Neural progenitor cell (in vitro differentiated cells): ENCODE results near the gene RAB3GAP2. TPM values are rescaled to one million over a fixed set of nuclear protein-coding genes. Genes with fewer than 3 reads are reported as not detected.
"Not testable (repeated sequence)": the region's sequence is repeated elsewhere in the genome, so short reads cannot be mapped to it uniquely, and the experiment has no call there.

Experiments
- DNase-seq: peaks from one replicate; pipeline ENCODE4 v3.0.0-alpha.2; 2016; ENCODE audit warnings: low spot score
- H2AFZ ChIP-seq: fragments of 200-600 bp; sonication (generic); replicated peaks from 2 replicates; pipeline ENCODE4 v1.6.1; 2016; ENCODE audit warnings: antibody characterized with exemption
- H3F3A ChIP-seq: fragments of 200-600 bp; sonication (generic); 2 replicates; pipeline ENCODE4 v1.6.1; 2016; ENCODE audit warnings: antibody characterized with exemption, low read depth
- H3K27ac ChIP-seq: fragments of 200-600 bp; sonication (generic); 2 replicates; pipeline ENCODE4 v1.5.1; 2016; ENCODE audit warnings: mild to moderate bottlenecking
- H3K27me3 ChIP-seq: fragments of 200-600 bp; sonication (generic); 2 replicates; pipeline ENCODE4 v1.6.1; 2016; ENCODE audit warnings: mild to moderate bottlenecking, moderate library complexity
- H3K36me3 ChIP-seq: fragments of 200-600 bp; sonication (generic); 2 replicates; pipeline ENCODE4 v1.5.1; 2016
- H3K4me1 ChIP-seq: fragments of 200-600 bp; sonication (generic); 2 replicates; pipeline ENCODE4 v1.6.1; 2016; ENCODE audit warnings: mixed run types
- H3K4me2 ChIP-seq: fragments of 200-600 bp; sonication (generic); 2 replicates; pipeline ENCODE4 v1.6.1; 2016
- H3K4me3 ChIP-seq: fragments of 200-600 bp; sonication (generic); 2 replicates; pipeline ENCODE4 v1.5.1; 2016
- H3K79me2 ChIP-seq: fragments of 200-600 bp; sonication (generic); 2 replicates; pipeline ENCODE4 v1.6.1; 2016; ENCODE audit warnings: low read depth
- H3K9ac ChIP-seq: fragments of 200-600 bp; sonication (generic); 2 replicates; pipeline ENCODE4 v1.6.1; 2016
- H3K9me3 ChIP-seq: fragments of 200-600 bp; sonication (generic); 2 replicates; pipeline ENCODE4 v1.5.1; 2016; ENCODE audit warnings: low read depth
- H4K20me1 ChIP-seq: fragments of 200-600 bp; sonication (generic); 2 replicates; pipeline ENCODE4 v1.6.1; 2016; ENCODE audit warnings: low read depth
- H3K27ac Mint-ChIP-seq: 3 replicates; pipeline ENCODE4 v1.8.0; 2021; ENCODE audit warnings: mixed read lengths
- H3K27me3 Mint-ChIP-seq: 2 replicates; pipeline ENCODE4 v1.8.0; 2022; ENCODE audit warnings: low read depth, mild to moderate bottlenecking, inconsistent platforms, moderate library complexity, mixed read lengths; ENCODE audit not compliant: insufficient read depth
- H3K36me3 Mint-ChIP-seq: 3 replicates; pipeline ENCODE4 v1.8.0; 2021; ENCODE audit warnings: mixed read lengths
- H3K4me1 Mint-ChIP-seq: 3 replicates; pipeline ENCODE4 v1.8.0; 2021; ENCODE audit warnings: mixed read lengths
- H3K4me3 Mint-ChIP-seq: 3 replicates; pipeline ENCODE4 v1.8.0; 2021; ENCODE audit warnings: mild to moderate bottlenecking, moderate library complexity, mixed read lengths
- H3K9me3 Mint-ChIP-seq: 3 replicates; pipeline ENCODE4 v1.8.0; 2020; ENCODE audit warnings: mixed read lengths
- CTCF ChIP-seq: fragments of 200-600 bp; sonication (generic); IDR thresholded peaks from 2 replicates; pipeline ENCODE4 v1.5.1; 2017; ENCODE audit warnings: antibody characterized with exemption, mild to moderate bottlenecking
- EZH2 ChIP-seq: fragments of 200-600 bp; sonication (generic); IDR thresholded peaks from 2 replicates; pipeline ENCODE4 v1.6.1; 2017; ENCODE audit warnings: antibody characterized with exemption, mild to moderate bottlenecking, moderate library complexity
- EZH2phosphoT487 ChIP-seq: fragments of 200-600 bp; sonication (generic); IDR thresholded peaks from 2 replicates; pipeline ENCODE4 v1.6.1; 2017; ENCODE audit warnings: antibody characterized with exemption
- total RNA-seq: library from RNA; depleted of rRNA; stranded (reverse); fragments of >200 nt; gene quantifications from 2 replicates; pipeline ENCODE4 v1.2.3, GENCODE V29; 2015; ENCODE audit warnings: low replicate concordance

Gene RAB3GAP2
- total RNA-seq, 1 donor from 2014 or later = 36.4 TPM

DNA sequence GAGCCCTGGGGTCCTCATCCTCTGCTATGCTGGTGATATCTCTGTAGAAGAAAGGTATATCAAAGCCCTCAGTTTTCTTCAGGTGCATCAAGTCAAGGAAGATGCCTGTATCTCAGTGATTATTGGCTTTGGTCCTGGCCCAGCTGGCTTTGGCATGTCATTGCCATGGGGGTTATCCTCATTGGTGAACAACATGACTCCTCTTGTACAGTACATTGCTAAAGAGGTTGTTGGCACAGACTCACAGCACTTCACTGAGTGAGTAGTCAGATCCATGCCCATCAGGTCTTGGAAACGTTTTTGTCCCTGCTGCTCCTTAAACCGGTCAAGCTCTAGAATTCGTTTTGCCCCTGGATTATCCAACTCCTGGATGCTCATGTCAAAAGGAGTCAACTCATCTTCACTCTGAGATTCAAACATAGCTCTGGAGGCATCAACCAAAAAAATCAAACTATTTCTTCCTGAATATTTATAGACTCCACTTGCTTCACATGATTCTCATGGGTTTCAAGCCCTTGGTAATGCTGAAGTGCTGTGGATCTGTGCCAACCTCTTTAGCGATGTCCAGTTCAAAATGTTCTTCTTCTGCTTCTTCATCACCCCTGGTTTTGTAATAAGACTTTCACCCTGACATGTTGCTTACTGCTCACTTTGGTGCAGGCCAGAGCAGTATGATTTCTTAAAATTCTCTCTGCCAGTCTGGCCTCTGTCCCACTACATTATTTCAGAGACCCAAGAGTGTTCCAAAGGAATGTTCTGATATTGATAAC is 43.0 kb upstream of the RAB3GAP2 start:
- H3K9me3 Mint-ChIP-seq = peaks cover 2% of the 10 kb centered on the region
- H3K4me2 ChIP-seq = no peak overlapping the region
- no peaks in the 10 kb centered on the region for H3K36me3 ChIP-seq
- no peak for DNase-seq
- TF ChIP-seq CTCF (no peak), EZH2 (no peak), EZH2phosphoT487 (no peak)
- no peaks in the 10 kb centered on the region for H3F3A ChIP-seq
- no peaks in the 10 kb centered on the region for H4K20me1 ChIP-seq
- H3K27ac Mint-ChIP-seq = no peak overlapping the region
- no peak overlapping the region for H2AFZ ChIP-seq
- H3K9me3 ChIP-seq = no peaks in the 10 kb centered on the region
- no peak overlapping the region for H3K4me3 Mint-ChIP-seq
- H3K27ac ChIP-seq = no peak overlapping the region
- H3K36me3 Mint-ChIP-seq = no peaks in the 10 kb centered on the region
- no peaks in the 10 kb centered on the region for H3K27me3 ChIP-seq
- H3K79me2 ChIP-seq = no peaks in the 10 kb centered on the region
- peaks cover 6% of the 10 kb centered on the region for H3K27me3 Mint-ChIP-seq
- no peak overlapping the region for H3K9ac ChIP-seq
- H3K4me1 Mint-ChIP-seq = peaks cover 3% of the 10 kb centered on the region
- peaks cover 4% of the 10 kb centered on the region for H3K4me1 ChIP-seq
- H3K4me3 ChIP-seq = no peak overlapping the region

DNA sequence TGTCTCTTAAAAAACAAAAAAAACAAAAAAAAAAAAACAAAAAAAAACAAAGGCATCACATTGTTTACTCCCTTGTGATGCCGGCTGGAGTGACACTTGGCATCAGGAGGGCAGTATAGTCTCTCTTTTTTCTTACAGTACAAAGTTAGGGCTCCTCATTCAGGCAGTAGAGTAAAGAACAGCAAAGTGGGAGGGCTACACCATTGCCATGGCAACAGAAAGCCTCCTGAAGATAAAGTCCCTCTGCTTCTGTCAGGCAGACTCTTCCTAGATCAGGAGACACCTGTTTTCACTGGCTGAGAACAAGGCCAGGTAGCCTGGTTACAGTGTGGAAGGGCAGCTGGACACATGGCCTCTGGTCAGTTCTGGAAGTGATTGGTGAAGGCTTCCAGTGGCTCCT is 41.3 kb upstream of the RAB3GAP2 start:
- DNase-seq = peak; percentile 43
- no peak overlapping the region for H3K27ac Mint-ChIP-seq
- H3K4me1 Mint-ChIP-seq = peaks cover 3% of the 10 kb centered on the region

GRCh38 chr1:220310147-220310546 is 37.9 kb upstream of the RAB3GAP2 start:
- H2AFZ ChIP-seq, H3K4me3 ChIP-seq, H3K9me3 ChIP-seq, DNase-seq, H3K27me3 ChIP-seq, H3K4me1 Mint-ChIP-seq, H4K20me1 ChIP-seq, H3K4me2 ChIP-seq, H3K4me3 Mint-ChIP-seq, H3K79me2 ChIP-seq, H3F3A ChIP-seq, H3K27ac ChIP-seq, H3K9ac ChIP-seq, H3K27ac Mint-ChIP-seq, H3K27me3 Mint-ChIP-seq, H3K36me3 Mint-ChIP-seq, H3K4me1 ChIP-seq, H3K36me3 ChIP-seq, H3K9me3 Mint-ChIP-seq: not testable (repeated sequence)

More for the DNA sequence above, 41.3 kb upstream of the RAB3GAP2 start:
- Histone ChIP-seq H3K36me3 (no peaks in the 10 kb centered on the region), H3K9ac (no peak overlapping the region), H3K4me1 (peaks cover 4% of the 10 kb centered on the region), H2AFZ (no peak overlapping the region), H3K27ac (no peak overlapping the region), H3K27me3 (no peaks in the 10 kb centered on the region), H3K79me2 (no peaks in the 10 kb centered on the region), H3K4me2 (no peak overlapping the region), H3F3A (no peaks in the 10 kb centered on the region), H3K4me3 (no peak overlapping the region), H4K20me1 (no peaks in the 10 kb centered on the region), H3K9me3 (no peaks in the 10 kb centered on the region)
- H3K4me3 Mint-ChIP-seq = no peak overlapping the region
- H3K9me3 Mint-ChIP-seq = peaks cover 2% of the 10 kb centered on the region
- TF ChIP-seq CTCF (no peak), EZH2 (no peak), EZH2phosphoT487 (no peak)
- H3K36me3 Mint-ChIP-seq = no peaks in the 10 kb centered on the region
- peaks cover 6% of the 10 kb centered on the region for H3K27me3 Mint-ChIP-seq

GRCh38 chr1:220307607-220308006 is 35.4 kb upstream of the RAB3GAP2 start:
- no peaks in the 10 kb centered on the region for H3F3A ChIP-seq
- no peaks in the 10 kb centered on the region for H4K20me1 ChIP-seq
- no peak for DNase-seq
- no peak overlapping the region for H3K27ac Mint-ChIP-seq
- no peaks in the 10 kb centered on the region for H3K27me3 ChIP-seq
- no peaks in the 10 kb centered on the region for H3K9me3 ChIP-seq
- no peak for TF ChIP-seq EZH2
- no peak overlapping the region for H3K4me3 ChIP-seq
- H2AFZ ChIP-seq = no peak overlapping the region
- H3K36me3 Mint-ChIP-seq = no peaks in the 10 kb centered on the region
- no peak overlapping the region for H3K4me3 Mint-ChIP-seq
- no peaks in the 10 kb centered on the region for H3K4me1 ChIP-seq
- H3K36me3 ChIP-seq = no peaks in the 10 kb centered on the region
- H3K4me1 Mint-ChIP-seq = no peaks in the 10 kb centered on the region
- no peak overlapping the region for H3K4me2 ChIP-seq
- peaks cover 15% of the 10 kb centered on the region for H3K9me3 Mint-ChIP-seq
- peaks cover 3% of the 10 kb centered on the region for H3K27me3 Mint-ChIP-seq
- H3K27ac ChIP-seq = no peak overlapping the region
- H3K9ac ChIP-seq = no peak overlapping the region
- no peaks in the 10 kb centered on the region for H3K79me2 ChIP-seq
